Activated B cell treated with CpG ODN at 0.5 μM for 24 hours (primary cell): Measurements from ENCODE around the gene TXN2. TPM values are rescaled to one million over a fixed set of nuclear protein-coding genes. Genes with fewer than 3 reads are reported as not detected.

Experiments
- ATAC-seq: fragments of 200-7000 bp; cut with Tn5 transposase; one replicate; pipeline ENCODE4 v1.10.0; 2021; ENCODE audit warnings: low read depth, mild to moderate bottlenecking, moderate library complexity
- CTCF ChIA-PET: fragments of 350-600 bp; sonication (Branson Sonifier 250); formaldehyde crosslinking; loops from one replicate; lab custom pipeline; 2021; ENCODE audit warnings: antibody characterized with exemption; lab: Charles Lee
- POLR2A ChIA-PET: fragments of 350-600 bp; sonication (Branson Sonifier 250); formaldehyde crosslinking; loops from one replicate; lab custom pipeline; 2021; ENCODE audit warnings: antibody characterized with exemption; lab: Charles Lee
- DNase-seq: peaks from one replicate; pipeline ENCODE4 v3.0.0; 2022
- H3K27ac Mint-ChIP-seq: one replicate; pipeline ENCODE4 v1.8.0; 2020; ENCODE audit warnings: mixed read lengths
- H3K27me3 Mint-ChIP-seq: one replicate; pipeline ENCODE4 v1.8.0; 2021; ENCODE audit warnings: mixed read lengths
- H3K36me3 Mint-ChIP-seq: one replicate; pipeline ENCODE4 v1.8.0; 2021; ENCODE audit warnings: low read depth, mixed read lengths
- H3K4me1 Mint-ChIP-seq: one replicate; pipeline ENCODE4 v1.8.0; 2021; ENCODE audit warnings: mixed read lengths
- H3K4me3 Mint-ChIP-seq: one replicate; pipeline ENCODE4 v1.8.0; 2020; ENCODE audit warnings: mild to moderate bottlenecking, mixed read lengths
- H3K9me3 Mint-ChIP-seq: one replicate; pipeline ENCODE4 v1.8.0; 2020; ENCODE audit warnings: mixed read lengths
- intact Hi-C: fragments of 100-400 bp; cut with micrococcal nuclease; formaldehyde crosslinking; loops from one replicate; pipeline ENCODE4 v1.15.1; 2024
- total RNA-seq: library from RNA; stranded (reverse); gene quantifications from 2 replicates; pipeline ENCODE4 v1.2.3, GENCODE V29; 2022
- TF ChIP-seq, protein P1 (sequence below): fragments of 200-600 bp; IDR thresholded peaks from one replicate; pipeline ENCODE4 v1.8.0; 2022; ENCODE audit warnings: antibody characterized with exemption, mild to moderate bottlenecking

The TXN2 gene
- total RNA-seq, 1 donor from 2014 or later: 59.1 TPM

DNA sequence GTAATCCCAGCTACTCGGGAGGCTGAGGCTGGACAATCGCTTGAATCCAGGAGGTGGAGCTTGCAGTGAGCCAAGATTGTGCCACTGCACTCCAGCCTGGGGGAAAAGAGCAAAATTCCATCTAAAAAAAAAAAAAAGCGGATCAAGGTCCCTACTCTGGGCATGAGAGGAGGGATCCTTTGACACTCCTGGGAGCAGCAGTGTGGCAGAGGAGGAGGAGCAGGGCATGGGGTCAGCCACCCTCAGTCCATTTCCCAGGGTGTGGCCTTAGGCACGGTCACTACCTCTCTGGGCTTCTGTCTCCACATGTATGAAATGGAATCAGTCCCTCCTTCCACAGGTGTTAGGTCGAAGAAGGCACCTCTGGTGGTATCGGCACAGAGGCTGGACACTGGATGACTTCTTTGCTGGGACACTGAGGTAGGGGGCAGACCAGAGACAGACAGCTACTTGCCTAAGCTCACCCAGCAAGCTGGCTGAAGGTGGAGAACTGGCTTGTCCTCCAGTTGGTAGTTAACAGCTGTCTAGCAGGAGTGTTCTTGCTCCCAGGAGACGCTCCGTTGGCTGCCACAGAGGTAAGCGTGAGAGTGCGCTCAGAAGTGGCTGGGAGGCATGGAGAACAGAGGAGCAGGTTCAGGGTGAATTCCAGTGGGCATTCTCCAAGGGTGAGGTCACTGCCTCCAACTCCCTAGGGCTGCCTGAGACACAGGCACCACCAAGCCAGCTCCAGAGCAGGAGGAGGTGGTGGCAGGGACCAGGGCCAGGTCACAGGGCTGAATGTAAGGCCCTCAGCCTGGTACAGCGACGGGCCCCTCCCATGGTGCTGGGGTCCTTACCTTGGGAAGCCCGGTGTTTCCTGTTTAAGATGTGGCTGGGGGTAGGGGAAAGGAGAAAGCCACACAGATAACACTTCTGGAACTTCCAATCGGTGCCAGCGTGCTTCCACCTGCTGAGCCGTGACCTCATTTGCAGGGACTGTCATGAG is 19.5 kb downstream of the TXN2 start:
- Mint-ChIP-seq H3K4me1 (no peaks in the 10 kb centered on the region), H3K27ac (no peak overlapping the region), H3K9me3 (no peaks in the 10 kb centered on the region), H3K4me3 (no peak overlapping the region), H3K36me3 (peaks cover 4% of the 10 kb centered on the region), H3K27me3 (no peaks in the 10 kb centered on the region)
- intact Hi-C loops: no loop called here
- CTCF ChIA-PET: no interaction called here
- TF ChIP-seq, protein P1, sequence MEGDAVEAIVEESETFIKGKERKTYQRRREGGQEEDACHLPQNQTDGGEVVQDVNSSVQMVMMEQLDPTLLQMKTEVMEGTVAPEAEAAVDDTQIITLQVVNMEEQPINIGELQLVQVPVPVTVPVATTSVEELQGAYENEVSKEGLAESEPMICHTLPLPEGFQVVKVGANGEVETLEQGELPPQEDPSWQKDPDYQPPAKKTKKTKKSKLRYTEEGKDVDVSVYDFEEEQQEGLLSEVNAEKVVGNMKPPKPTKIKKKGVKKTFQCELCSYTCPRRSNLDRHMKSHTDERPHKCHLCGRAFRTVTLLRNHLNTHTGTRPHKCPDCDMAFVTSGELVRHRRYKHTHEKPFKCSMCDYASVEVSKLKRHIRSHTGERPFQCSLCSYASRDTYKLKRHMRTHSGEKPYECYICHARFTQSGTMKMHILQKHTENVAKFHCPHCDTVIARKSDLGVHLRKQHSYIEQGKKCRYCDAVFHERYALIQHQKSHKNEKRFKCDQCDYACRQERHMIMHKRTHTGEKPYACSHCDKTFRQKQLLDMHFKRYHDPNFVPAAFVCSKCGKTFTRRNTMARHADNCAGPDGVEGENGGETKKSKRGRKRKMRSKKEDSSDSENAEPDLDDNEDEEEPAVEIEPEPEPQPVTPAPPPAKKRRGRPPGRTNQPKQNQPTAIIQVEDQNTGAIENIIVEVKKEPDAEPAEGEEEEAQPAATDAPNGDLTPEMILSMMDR: no peak
- no peak for ATAC-seq
- POLR2A ChIA-PET: interaction anchor here (0.6 to 1.4 kb wide), 4 partner anchors 8 to 87 kb away, joined by 3 read pairs; no protein-coding TSS in a partner anchor
- DNase-seq: no peak

DNA sequence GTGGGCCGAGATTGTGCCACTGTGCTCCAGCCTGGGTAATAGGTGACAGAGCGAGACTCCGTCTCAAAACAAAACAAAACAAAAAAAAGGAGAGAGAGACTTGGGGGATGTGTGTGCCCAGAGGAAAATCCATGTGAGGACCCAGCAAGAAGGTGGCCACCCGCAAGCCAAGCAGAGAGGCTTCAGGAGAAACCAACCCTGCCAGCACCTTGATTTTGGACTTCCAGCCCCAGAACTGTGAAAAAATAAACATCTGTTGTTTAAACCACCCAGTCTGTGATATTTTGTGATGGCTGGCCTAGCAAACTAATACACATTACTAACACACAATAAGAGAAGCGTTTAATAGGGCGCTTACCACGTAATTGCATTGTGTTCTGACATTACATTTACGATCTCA is 21.2 kb downstream of the TXN2 start:
- no peak for DNase-seq
- no peak for ATAC-seq
- Mint-ChIP-seq H3K27me3 (no peaks in the 10 kb centered on the region), H3K4me1 (peaks cover 12% of the 10 kb centered on the region), H3K9me3 (no peaks in the 10 kb centered on the region), H3K36me3 (no peaks in the 10 kb centered on the region), H3K27ac (no peak overlapping the region), H3K4me3 (no peak overlapping the region)
- TF ChIP-seq, protein P1: no peak
- intact Hi-C loops: no loop called here
- ChIA-PET POLR2A (interaction anchor here (1.3 kb wide), 1 partner anchor 127 kb away, joined by 3 read pairs; no protein-coding TSS in a partner anchor), CTCF (no interaction called here)

DNA sequence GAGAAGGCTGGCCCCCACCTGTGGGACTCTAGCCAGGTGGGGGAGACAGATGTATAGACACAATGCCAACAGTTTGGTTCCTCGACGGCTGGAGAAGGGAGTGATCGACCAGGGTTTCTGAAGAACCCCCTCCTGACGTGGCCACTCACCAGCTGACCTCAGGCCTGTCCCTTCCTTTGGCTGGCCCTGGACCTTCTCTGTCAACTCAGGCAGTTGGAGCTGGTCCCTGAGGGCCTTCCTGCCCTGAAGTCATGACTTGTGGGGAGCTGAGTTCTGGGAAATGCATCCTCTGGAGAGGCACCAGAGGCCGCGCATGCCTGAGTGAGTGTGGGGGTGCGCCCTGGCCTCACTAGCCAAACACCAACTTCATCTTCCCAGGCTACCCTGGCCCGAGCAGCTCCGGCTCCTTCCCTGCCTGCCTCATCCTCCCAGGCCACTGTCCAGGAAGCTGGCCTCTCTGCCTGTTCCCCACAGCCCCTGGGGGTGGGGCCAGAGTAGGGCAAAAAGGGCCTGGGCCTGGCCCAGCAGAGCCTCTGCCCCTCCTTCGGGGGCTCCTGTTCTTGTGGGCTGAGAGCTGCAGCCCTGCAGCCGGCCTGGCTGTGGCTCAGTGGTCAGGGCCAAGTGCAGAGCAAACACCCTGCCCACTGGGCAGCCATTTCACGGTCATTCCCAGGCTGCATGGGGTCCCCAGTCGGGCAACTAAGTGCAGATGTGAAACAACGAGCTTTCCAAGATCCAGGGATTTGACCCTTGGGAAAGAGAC is 23.6 kb downstream of the TXN2 start:
- intact Hi-C loops: no loop called here
- TF ChIP-seq, protein P1: no peak
- Mint-ChIP-seq H3K4me3 (no peak overlapping the region), H3K36me3 (no peaks in the 10 kb centered on the region), H3K27ac (peak overlapping the region; percentile 3), H3K9me3 (no peaks in the 10 kb centered on the region), H3K4me1 (peaks cover 29% of the 10 kb centered on the region), H3K27me3 (no peaks in the 10 kb centered on the region)
- DNase-seq (no peak), ATAC-seq (no peak)
- ChIA-PET CTCF (interaction anchor here (1.0 kb wide), 1 partner anchor 11 kb away, joined by 4 read pairs; no protein-coding TSS in a partner anchor), POLR2A (interaction anchor here (0.7 to 1.2 kb wide), 4 partner anchors 24 to 74 kb away, joined by 3 to 6 read pairs (median 4); partner anchors contain the start of gene TXN2)

DNA sequence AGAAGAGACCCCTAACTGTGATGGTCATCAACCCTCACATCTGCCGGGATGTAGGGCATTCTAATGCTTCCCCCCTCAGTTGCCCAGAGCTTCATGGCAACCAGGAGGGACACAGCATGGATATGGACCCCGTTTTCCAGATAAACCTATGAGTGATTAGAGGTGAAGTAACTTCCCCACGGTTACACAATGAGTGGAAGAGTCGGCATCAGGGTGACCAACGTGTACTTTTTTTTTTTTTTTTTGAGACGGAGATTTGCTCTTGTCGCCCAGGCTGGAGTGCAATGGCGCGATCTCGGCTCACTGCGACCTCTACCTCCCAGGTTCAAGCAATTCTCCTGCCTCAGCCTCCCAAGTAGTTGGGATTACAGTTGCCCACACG is 25.0 kb downstream of the TXN2 start:
- H3K36me3 Mint-ChIP-seq: no peaks in the 10 kb centered on the region

More for the DNA sequence above, 25.0 kb downstream of the TXN2 start:
- Mint-ChIP-seq H3K27me3 (no peaks in the 10 kb centered on the region), H3K4me3 (no peak overlapping the region), H3K9me3 (no peaks in the 10 kb centered on the region), H3K4me1 (peaks cover 43% of the 10 kb centered on the region), H3K27ac (peak overlapping the region; percentile 85)
- intact Hi-C loops: no loop called here
- ATAC-seq (no peak), DNase-seq (no peak)
- ChIA-PET CTCF (interaction anchor here (1.4 to 1.5 kb wide), 2 partner anchors 125 to 156 kb away, joined by 4 read pairs; no protein-coding TSS in a partner anchor), POLR2A (interaction anchor here (0.7 to 5.6 kb wide), 4 partner anchors 8 to 131 kb away, joined by 4 to 91 read pairs (median 12); partner anchors contain the start of gene MYH9)
- TF ChIP-seq, protein P1: no peak
